OCI-LY7 (cell line): ENCODE results near the gene TRAPPC1.
A peak's percentile ranks its signal among the peaks of the same experiment; 100 is the strongest.

Experiments used
- EZH2phosphoT487 ChIP-seq: fragments of 200-600 bp; sonication (generic); IDR thresholded peaks from 2 replicates; pipeline ENCODE4 v1.6.1; 2018; ENCODE audit warnings: low read depth, borderline replicate concordance, mild to moderate bottlenecking, mixed run types, antibody characterized with exemption, low read length, moderate library complexity, mixed read lengths
- TF ChIP-seq, protein P1 (sequence below): fragments of 200-600 bp; sonication (generic); conservative IDR thresholded peaks from 2 replicates; pipeline ENCODE4 v1.5.1; 2014; ENCODE audit warnings: mild to moderate bottlenecking, antibody characterized with exemption, low read length, moderate library complexity, mixed read lengths

DNA sequence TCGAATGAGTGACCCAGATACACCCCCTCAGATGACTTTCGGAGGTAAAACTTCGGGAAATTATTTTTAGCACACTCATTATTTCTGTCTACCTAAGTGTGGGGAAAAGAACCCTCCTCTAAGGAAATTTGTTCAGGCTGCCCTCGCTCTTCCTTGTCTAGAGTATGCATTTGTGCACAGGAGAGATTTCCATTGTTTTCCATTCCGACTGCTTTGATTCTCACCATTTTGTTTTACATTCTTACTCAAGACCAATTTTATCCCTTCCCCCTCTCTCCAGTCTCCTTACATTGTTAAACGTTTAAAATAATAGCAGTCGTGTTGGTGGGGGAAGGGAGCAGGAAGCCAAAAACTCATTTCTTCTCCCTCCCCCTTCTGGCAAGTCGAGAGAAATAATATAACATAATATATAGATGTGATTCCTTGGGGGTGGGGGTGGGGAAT lies 44.7 kb downstream of the TRAPPC1 start:
- TF ChIP-seq, protein P1, sequence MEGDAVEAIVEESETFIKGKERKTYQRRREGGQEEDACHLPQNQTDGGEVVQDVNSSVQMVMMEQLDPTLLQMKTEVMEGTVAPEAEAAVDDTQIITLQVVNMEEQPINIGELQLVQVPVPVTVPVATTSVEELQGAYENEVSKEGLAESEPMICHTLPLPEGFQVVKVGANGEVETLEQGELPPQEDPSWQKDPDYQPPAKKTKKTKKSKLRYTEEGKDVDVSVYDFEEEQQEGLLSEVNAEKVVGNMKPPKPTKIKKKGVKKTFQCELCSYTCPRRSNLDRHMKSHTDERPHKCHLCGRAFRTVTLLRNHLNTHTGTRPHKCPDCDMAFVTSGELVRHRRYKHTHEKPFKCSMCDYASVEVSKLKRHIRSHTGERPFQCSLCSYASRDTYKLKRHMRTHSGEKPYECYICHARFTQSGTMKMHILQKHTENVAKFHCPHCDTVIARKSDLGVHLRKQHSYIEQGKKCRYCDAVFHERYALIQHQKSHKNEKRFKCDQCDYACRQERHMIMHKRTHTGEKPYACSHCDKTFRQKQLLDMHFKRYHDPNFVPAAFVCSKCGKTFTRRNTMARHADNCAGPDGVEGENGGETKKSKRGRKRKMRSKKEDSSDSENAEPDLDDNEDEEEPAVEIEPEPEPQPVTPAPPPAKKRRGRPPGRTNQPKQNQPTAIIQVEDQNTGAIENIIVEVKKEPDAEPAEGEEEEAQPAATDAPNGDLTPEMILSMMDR: peak; percentile 51
- no peak for TF ChIP-seq EZH2phosphoT487
